ENCODE results near the gene TGFBR1.

- TF ChIP-seq CTCF (IDR thresholded peaks at IDR 0.05; ENCODE audit: extremely low read depth in 1 of 2, insufficient read depth in 1 of 2, low read depth in 1 of 2, low read length in 2 of 2) (no peak), MYC (IDR thresholded peaks at IDR 0.05; ENCODE audit: low read depth, low read length) (no peak), POLR2A (IDR thresholded peaks at IDR 0.05; ENCODE audit: low read depth, low read length) (no peak), POLR2AphosphoS5 (IDR thresholded peaks at IDR 0.05; ENCODE audit: insufficient read depth, low read depth, low read length) (no peak), EZH2 (IDR thresholded peaks at IDR 0.05; ENCODE audit: borderline replicate concordance, low read depth, low read length, severe bottlenecking) (no peak), FOS (IDR thresholded peaks at IDR 0.05; ENCODE audit: borderline replicate concordance, insufficient read depth, low read length) (no peak)
- TF ChIP-seq, protein P1, sequence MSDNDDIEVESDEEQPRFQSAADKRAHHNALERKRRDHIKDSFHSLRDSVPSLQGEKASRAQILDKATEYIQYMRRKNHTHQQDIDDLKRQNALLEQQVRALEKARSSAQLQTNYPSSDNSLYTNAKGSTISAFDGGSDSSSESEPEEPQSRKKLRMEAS (IDR thresholded peaks at IDR 0.05; ENCODE audit: insufficient read depth, insufficient read length): no peak
Measured at GRCh38 chr9:99167119-99167518, 62.2 kb downstream of the TGFBR1 start.
